ENCODE results near the gene MAPRE3. TPM values are rescaled to one million over a fixed set of nuclear protein-coding genes. Genes with fewer than 3 reads are reported as not detected.

MAPRE3 gene
- total and polyA plus RNA-seq, 9 of the 15 experiments (the other 6 are each of a cell fraction or from before 2014, with no cell fraction given), result 0.70 to 43.2 (median 12.6) TPM

DNA sequence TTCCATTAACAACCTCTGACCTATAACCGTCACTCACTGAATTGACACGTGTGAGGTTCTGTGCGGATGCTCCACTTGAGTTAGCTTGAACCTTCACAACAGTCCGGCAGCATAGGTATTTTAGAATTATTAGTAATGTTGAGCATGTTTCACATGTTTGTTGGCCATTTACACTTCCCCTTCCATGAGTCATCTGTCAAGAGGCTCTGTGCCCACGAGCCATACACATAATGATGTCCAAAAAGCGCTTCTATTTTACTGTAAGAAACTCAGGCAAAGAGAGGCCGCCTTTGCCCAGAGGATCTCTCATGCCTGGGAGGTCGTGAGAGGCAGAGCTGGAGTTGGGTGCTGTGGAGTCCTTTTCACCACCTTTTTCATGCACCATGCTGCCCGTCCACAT lies 33.4 kb downstream of the MAPRE3 start (continued):
- TF ChIP-seq, protein P1, sequence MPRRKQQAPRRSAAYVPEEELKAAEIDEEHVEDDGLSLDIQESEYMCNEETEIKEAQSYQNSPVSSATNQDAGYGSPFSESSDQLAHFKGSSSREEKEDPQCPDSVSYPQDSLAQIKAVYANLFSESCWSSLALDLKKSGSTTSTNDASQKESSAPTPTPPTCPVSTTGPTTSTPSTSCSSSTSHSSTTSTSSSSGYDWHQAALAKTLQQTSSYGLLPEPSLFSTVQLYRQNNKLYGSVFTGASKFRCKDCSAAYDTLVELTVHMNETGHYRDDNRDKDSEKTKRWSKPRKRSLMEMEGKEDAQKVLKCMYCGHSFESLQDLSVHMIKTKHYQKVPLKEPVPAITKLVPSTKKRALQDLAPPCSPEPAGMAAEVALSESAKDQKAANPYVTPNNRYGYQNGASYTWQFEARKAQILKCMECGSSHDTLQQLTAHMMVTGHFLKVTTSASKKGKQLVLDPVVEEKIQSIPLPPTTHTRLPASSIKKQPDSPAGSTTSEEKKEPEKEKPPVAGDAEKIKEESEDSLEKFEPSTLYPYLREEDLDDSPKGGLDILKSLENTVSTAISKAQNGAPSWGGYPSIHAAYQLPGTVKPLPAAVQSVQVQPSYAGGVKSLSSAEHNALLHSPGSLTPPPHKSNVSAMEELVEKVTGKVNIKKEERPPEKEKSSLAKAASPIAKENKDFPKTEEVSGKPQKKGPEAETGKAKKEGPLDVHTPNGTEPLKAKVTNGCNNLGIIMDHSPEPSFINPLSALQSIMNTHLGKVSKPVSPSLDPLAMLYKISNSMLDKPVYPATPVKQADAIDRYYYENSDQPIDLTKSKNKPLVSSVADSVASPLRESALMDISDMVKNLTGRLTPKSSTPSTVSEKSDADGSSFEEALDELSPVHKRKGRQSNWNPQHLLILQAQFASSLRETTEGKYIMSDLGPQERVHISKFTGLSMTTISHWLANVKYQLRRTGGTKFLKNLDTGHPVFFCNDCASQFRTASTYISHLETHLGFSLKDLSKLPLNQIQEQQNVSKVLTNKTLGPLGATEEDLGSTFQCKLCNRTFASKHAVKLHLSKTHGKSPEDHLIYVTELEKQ (CRISPR knock-in tag; IDR thresholded peaks at IDR 0.05), result no peak
- TF ChIP-seq TEAD2 (tag; IDR thresholded peaks at IDR 0.05), result no peak
- TF ChIP-seq, protein P2, sequence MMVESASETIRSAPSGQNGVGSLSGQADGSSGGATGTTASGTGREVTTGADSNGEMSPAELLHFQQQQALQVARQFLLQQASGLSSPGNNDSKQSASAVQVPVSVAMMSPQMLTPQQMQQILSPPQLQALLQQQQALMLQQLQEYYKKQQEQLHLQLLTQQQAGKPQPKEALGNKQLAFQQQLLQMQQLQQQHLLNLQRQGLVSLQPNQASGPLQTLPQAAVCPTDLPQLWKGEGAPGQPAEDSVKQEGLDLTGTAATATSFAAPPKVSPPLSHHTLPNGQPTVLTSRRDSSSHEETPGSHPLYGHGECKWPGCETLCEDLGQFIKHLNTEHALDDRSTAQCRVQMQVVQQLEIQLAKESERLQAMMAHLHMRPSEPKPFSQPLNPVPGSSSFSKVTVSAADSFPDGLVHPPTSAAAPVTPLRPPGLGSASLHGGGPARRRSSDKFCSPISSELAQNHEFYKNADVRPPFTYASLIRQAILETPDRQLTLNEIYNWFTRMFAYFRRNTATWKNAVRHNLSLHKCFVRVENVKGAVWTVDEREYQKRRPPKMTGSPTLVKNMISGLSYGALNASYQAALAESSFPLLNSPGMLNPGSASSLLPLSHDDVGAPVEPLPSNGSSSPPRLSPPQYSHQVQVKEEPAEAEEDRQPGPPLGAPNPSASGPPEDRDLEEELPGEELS (CRISPR knock-in tag; IDR thresholded peaks at IDR 0.05; ENCODE audit: borderline replicate concordance), result no peak
- no peak for TF ChIP-seq DPF2 (IDR thresholded peaks at IDR 0.05)
- TF ChIP-seq, protein P3, sequence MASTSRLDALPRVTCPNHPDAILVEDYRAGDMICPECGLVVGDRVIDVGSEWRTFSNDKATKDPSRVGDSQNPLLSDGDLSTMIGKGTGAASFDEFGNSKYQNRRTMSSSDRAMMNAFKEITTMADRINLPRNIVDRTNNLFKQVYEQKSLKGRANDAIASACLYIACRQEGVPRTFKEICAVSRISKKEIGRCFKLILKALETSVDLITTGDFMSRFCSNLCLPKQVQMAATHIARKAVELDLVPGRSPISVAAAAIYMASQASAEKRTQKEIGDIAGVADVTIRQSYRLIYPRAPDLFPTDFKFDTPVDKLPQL (IDR thresholded peaks at IDR 0.05; ENCODE audit: extremely low read depth, insufficient read length), result no peak
- no peak for TF ChIP-seq GABPA (tag; conservative IDR thresholded peaks at IDR 0.05; ENCODE audit: low read depth)
- TF ChIP-seq ZNF780A (CRISPR knock-in tag; IDR thresholded peaks at IDR 0.05), result no peak
- no peak for TF ChIP-seq FOS (IDR thresholded peaks at IDR 0.05; ENCODE audit: extremely low read depth, insufficient read length)
- TF ChIP-seq CCAR2 (IDR thresholded peaks at IDR 0.05; ENCODE audit: low read depth, low read length), result no peak
- TF ChIP-seq MEF2D (tag; conservative IDR thresholded peaks at IDR 0.05; ENCODE audit: low read depth), result 0 out of 2 replicates have a peak, but pooled peaks have one; percentile 32
- TF ChIP-seq ZNF277 (CRISPR knock-in tag; IDR thresholded peaks at IDR 0.05; ENCODE audit: borderline replicate concordance), result no peak
- no peak for TF ChIP-seq POLR3A (IDR thresholded peaks at IDR 0.05; ENCODE audit: borderline replicate concordance, extremely low read depth, insufficient read depth, insufficient read length)
- 0 out of 4 replicates have a peak, but pooled peaks of 1 of the 2 experiments have one; percentile 27 for TF ChIP-seq FOXK2 (conservative IDR thresholded peaks at IDR 0.05 in 1 of 2, IDR thresholded peaks at IDR 0.05 in 1 of 2; ENCODE audit: low read depth in 2 of 2)
- no peak for TF ChIP-seq CXXC5 (CRISPR knock-in tag; IDR thresholded peaks at IDR 0.05)

Measured in K562 (cell line).